Measurements from ENCODE around the gene TRPV3.

The TRPV3 gene

GRCh38 chr17:3593384-3593783 is 35.8 kb upstream of the TRPV3 start:
- no peaks in the 10 kb centered on the region for H3F3A ChIP-seq (ENCODE audit: control insufficient read depth, insufficient read depth)
- H3K4me3 ChIP-seq (ENCODE audit: low read length), result no peak overlapping the region
- no peaks in the 10 kb centered on the region for H3K79me2 ChIP-seq (ENCODE audit: control insufficient read depth, low read length)
- H3K27ac ChIP-seq (ENCODE audit: low read depth, low read length), result no peak overlapping the region
- H3K36me3 ChIP-seq (ENCODE audit: control insufficient read depth, low read length), result no peaks in the 10 kb centered on the region
- H3K9me3 ChIP-seq (ENCODE audit: control insufficient read depth, insufficient read depth, low read length), result no peaks in the 10 kb centered on the region
- H3K9me2 ChIP-seq (replicated peaks; ENCODE audit: control insufficient read depth, low read length), result no peaks in the 10 kb centered on the region
- H3K27me3 ChIP-seq (ENCODE audit: control insufficient read depth, low read length), result no peaks in the 10 kb centered on the region
- TF ChIP-seq EZH2phosphoT487 (IDR thresholded peaks at IDR 0.05; ENCODE audit: borderline replicate concordance, low read length) (no peak), CTCF (IDR thresholded peaks at IDR 0.05; ENCODE audit: low read depth, low read length, poor library complexity, severe bottlenecking) (no peak)
- peaks cover 10% of the 10 kb centered on the region for H3K4me1 ChIP-seq (ENCODE audit: control insufficient read depth, low read length)
- no peaks in the 10 kb centered on the region for H4K20me1 ChIP-seq (ENCODE audit: control insufficient read depth, insufficient read depth, low read depth, low read length)
- H3K4me2 ChIP-seq (ENCODE audit: low read length), result no peak overlapping the region

GRCh38 chr17:3592216-3592860 is 34.7 kb upstream of the TRPV3 start:
- H3K9me2 ChIP-seq (replicated peaks; ENCODE audit: control insufficient read depth, low read length), result no peaks in the 10 kb centered on the region
- H3K36me3 ChIP-seq (ENCODE audit: control insufficient read depth, low read length), result no peaks in the 10 kb centered on the region
- TF ChIP-seq CTCF (IDR thresholded peaks at IDR 0.05; ENCODE audit: low read depth, low read length, poor library complexity, severe bottlenecking), result no peak
- TF ChIP-seq EZH2phosphoT487 (IDR thresholded peaks at IDR 0.05; ENCODE audit: borderline replicate concordance, low read length), result no peak
- H3K4me1 ChIP-seq (ENCODE audit: control insufficient read depth, low read length), result peaks cover 10% of the 10 kb centered on the region
- no peaks in the 10 kb centered on the region for H3K79me2 ChIP-seq (ENCODE audit: control insufficient read depth, low read length)
- no peaks in the 10 kb centered on the region for H3K9me3 ChIP-seq (ENCODE audit: control insufficient read depth, insufficient read depth, low read length)
- no peak overlapping the region for H3K4me2 ChIP-seq (ENCODE audit: low read length)
- no peaks in the 10 kb centered on the region for H3K27me3 ChIP-seq (ENCODE audit: control insufficient read depth, low read length)
- no peak overlapping the region for H3K4me3 ChIP-seq (ENCODE audit: low read length)
- H3K27ac ChIP-seq (ENCODE audit: low read depth, low read length), result no peak overlapping the region
- H4K20me1 ChIP-seq (ENCODE audit: control insufficient read depth, insufficient read depth, low read depth, low read length), result no peaks in the 10 kb centered on the region
- no peaks in the 10 kb centered on the region for H3F3A ChIP-seq (ENCODE audit: control insufficient read depth, insufficient read depth)

DNA sequence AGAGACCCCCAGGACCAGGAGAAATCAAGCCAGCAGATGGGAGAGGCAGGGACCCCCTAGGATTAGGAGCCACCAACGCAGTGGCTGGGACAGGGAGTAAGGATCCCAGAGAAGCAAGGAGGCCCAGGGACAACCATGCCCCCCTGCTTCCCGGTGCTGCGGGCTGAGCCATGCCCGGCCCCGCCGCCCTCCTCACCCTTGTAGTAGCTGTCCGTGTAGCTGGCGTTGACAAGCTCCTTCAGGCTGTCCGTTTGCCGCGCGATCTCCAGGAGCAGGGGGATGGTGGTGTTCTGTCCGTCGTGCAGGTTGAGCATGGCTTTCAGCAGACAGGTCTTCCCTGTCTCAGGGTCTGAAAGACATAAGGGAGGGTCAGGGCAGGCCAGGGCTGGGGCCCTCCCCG is 33.2 kb upstream of the TRPV3 start:
- H3K9me2 ChIP-seq (replicated peaks; ENCODE audit: control insufficient read depth, low read length), result no peaks in the 10 kb centered on the region
- no peaks in the 10 kb centered on the region for H4K20me1 ChIP-seq (ENCODE audit: control insufficient read depth, insufficient read depth, low read depth, low read length)
- no peak overlapping the region for H3K4me3 ChIP-seq (ENCODE audit: low read length)
- H3K27ac ChIP-seq (ENCODE audit: low read depth, low read length), result no peak overlapping the region
- H3K27me3 ChIP-seq (ENCODE audit: control insufficient read depth, low read length), result no peaks in the 10 kb centered on the region
- H3K9me3 ChIP-seq (ENCODE audit: control insufficient read depth, insufficient read depth, low read length), result no peaks in the 10 kb centered on the region
- TF ChIP-seq CTCF (IDR thresholded peaks at IDR 0.05; ENCODE audit: low read depth, low read length, poor library complexity, severe bottlenecking) (no peak), EZH2phosphoT487 (IDR thresholded peaks at IDR 0.05; ENCODE audit: borderline replicate concordance, low read length) (no peak)
- no peak overlapping the region for H3K4me2 ChIP-seq (ENCODE audit: low read length)
- H3K36me3 ChIP-seq (ENCODE audit: control insufficient read depth, low read length), result no peaks in the 10 kb centered on the region
- H3F3A ChIP-seq (ENCODE audit: control insufficient read depth, insufficient read depth), result no peaks in the 10 kb centered on the region
- no peaks in the 10 kb centered on the region for H3K79me2 ChIP-seq (ENCODE audit: control insufficient read depth, low read length)
- H3K4me1 ChIP-seq (ENCODE audit: control insufficient read depth, low read length), result peaks cover 10% of the 10 kb centered on the region
